ENCODE measurements around the gene XCR1. TPM values are rescaled to one million over a fixed set of nuclear protein-coding genes. Genes with fewer than 3 reads are reported as not detected.

Gene XCR1
- total RNA-seq, 4 donors from 2014 or later: not detected

DNA sequence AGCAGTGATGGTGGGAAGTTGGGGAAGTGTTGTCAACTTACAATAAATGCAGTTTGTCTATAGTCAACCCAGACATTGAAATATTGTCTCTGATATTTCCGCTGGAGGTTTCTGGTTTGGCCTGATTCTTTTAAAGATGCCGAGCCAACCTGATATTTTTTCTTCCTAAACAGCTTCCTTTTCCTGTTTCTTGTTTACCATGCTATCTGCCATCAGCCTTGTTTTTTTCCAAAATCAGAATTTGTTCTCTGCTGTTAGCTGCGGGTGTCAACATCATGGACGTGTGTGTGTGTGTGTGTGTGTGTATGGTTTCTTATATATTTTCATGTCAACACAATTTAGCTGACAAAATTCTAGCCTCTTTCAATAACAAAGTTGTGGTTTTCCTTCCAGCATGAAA lies 41.2 kb upstream of the XCR1 start:
- no peak for DNase-seq
- TF ChIP-seq, protein P1, sequence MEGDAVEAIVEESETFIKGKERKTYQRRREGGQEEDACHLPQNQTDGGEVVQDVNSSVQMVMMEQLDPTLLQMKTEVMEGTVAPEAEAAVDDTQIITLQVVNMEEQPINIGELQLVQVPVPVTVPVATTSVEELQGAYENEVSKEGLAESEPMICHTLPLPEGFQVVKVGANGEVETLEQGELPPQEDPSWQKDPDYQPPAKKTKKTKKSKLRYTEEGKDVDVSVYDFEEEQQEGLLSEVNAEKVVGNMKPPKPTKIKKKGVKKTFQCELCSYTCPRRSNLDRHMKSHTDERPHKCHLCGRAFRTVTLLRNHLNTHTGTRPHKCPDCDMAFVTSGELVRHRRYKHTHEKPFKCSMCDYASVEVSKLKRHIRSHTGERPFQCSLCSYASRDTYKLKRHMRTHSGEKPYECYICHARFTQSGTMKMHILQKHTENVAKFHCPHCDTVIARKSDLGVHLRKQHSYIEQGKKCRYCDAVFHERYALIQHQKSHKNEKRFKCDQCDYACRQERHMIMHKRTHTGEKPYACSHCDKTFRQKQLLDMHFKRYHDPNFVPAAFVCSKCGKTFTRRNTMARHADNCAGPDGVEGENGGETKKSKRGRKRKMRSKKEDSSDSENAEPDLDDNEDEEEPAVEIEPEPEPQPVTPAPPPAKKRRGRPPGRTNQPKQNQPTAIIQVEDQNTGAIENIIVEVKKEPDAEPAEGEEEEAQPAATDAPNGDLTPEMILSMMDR (IDR thresholded peaks at IDR 0.05): no peak
- no peak for TF ChIP-seq POLR2A (IDR thresholded peaks at IDR 0.05)
- Histone ChIP-seq H3K27me3 (no peaks in the 10 kb centered on the region), H3K27ac (no peak overlapping the region), H3K4me1 (peaks cover 0 to 3% (median 0%) of the 10 kb centered on the region in 4 donors), H3K4me3 (no peak overlapping the region), H3K36me3 (no peaks in the 10 kb centered on the region), H3K9me3 (no peaks in the 10 kb centered on the region)

DNA sequence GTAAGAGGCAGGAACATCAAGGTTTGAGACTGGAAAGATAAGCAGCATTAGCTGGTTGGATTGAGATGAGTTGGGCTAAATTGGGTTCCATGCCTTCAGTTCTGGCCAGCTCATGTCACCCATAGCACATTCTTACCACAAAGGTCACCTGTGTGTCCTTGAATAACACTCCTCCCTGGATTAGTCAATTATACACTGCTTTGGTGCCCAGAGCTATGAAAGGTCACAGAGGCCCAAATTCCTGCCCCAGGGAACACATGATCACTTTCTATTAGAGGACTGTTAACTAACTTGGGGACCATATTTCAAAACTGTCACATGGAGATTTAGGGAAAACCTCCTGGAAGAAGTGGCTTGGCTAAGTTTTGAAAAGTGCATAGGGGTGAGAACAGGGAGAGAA lies 40.1 kb upstream of the XCR1 start:
- Histone ChIP-seq H3K27me3 (no peaks in the 10 kb centered on the region), H3K27ac (peak overlapping the region in 3 of 4 donors; percentile 11 to 73 (median 37)), H3K9me3 (no peaks in the 10 kb centered on the region), H3K36me3 (no peaks in the 10 kb centered on the region), H3K4me1 (peaks cover 0 to 3% (median 0%) of the 10 kb centered on the region in 4 donors), H3K4me3 (no peak overlapping the region)
- DNase-seq: no peak
- TF ChIP-seq, protein P1 (IDR thresholded peaks at IDR 0.05): no peak
- no peak for TF ChIP-seq POLR2A (IDR thresholded peaks at IDR 0.05)

DNA sequence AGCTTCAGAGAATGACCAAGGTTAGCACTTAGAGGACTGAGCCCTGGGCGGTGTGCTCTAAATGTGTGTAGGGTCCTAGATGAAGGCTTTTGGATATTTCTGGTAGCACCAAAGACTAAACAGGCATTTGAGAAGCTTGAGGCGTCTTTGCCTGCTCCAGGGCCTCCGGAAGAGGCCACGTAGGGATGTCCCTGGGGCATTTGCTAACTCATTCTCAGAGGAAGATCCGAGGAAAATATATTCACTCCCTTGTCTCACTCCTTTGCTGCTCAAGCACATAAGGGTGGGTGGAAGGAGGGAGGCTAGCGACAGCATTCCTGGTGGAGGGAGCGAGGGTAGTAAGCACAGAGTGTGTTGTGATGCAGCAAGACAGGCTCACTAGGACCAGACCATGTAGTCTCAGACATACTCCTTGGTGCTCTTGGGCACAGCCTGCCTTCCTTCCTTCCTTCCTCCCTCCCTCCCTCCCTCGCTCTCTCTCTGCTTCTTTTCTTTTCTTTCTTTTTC lies 38.5 kb upstream of the XCR1 start:
- Histone ChIP-seq H3K9me3 (no peaks in the 10 kb centered on the region), H3K27ac (peak overlapping the region in 1 of 4 donors; percentile 44), H3K4me3 (no peak overlapping the region), H3K36me3 (no peaks in the 10 kb centered on the region), H3K4me1 (peaks cover 0 to 3% (median 0%) of the 10 kb centered on the region in 4 donors), H3K27me3 (no peaks in the 10 kb centered on the region)
- DNase-seq: no peak
- TF ChIP-seq, protein P1 (IDR thresholded peaks at IDR 0.05): no peak
- TF ChIP-seq POLR2A (IDR thresholded peaks at IDR 0.05): no peak

DNA sequence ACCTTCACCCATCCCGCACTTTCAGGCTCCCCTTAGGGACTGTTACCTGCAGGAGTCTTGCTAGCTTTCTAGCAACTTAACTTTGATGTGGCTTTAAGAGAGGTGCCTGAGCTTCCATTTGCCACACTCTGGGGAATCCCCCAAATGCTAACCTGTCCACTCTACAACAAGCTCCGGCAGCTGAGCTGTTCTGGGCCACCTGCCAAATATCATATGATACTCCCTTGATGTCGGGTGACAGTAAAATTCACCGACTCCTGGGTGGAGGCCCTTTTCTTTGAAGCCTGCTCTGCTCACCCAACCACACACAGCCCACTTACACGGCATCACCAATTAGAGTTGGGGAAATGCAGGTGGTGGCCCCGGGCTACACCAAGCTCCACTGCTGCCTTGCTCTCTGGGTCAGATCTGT lies 38.0 kb upstream of the XCR1 start:
- Histone ChIP-seq H3K9me3 (no peaks in the 10 kb centered on the region), H3K4me1 (peaks cover 0 to 3% (median 0%) of the 10 kb centered on the region in 4 donors), H3K27ac (peak overlapping the region in 2 of 4 donors; percentile 27 to 44), H3K4me3 (no peak overlapping the region), H3K27me3 (no peaks in the 10 kb centered on the region), H3K36me3 (no peaks in the 10 kb centered on the region)
- no peak for TF ChIP-seq POLR2A (IDR thresholded peaks at IDR 0.05)
- TF ChIP-seq, protein P1 (IDR thresholded peaks at IDR 0.05): no peak
- peak in 2 of 3 donors; percentile 65 to 77 for DNase-seq

DNA sequence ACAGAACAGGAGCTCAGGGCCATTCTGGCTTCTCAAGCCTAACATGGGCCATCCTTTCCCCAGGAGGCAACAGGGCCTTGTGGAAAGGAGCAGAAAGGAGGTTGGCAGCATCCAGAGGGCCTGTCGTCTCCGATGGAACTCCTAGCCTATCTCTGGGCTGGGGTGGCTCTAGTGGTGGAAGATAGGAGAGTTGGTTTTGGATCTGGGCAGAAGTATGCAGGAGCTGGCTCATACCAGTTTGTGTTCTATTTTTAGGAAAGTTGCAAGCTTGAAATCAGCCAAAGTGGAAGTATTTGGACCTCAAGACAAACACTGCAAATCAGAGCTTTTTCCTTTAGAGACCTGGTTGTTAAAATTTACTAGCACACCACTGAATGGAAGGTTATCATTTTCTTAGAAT lies 35.4 kb upstream of the XCR1 start:
- TF ChIP-seq POLR2A (IDR thresholded peaks at IDR 0.05): no peak
- TF ChIP-seq, protein P1 (IDR thresholded peaks at IDR 0.05): no peak
- no peaks in the 10 kb centered on the region for H3K9me3 ChIP-seq
- no peak overlapping the region for H3K4me3 ChIP-seq

DNA sequence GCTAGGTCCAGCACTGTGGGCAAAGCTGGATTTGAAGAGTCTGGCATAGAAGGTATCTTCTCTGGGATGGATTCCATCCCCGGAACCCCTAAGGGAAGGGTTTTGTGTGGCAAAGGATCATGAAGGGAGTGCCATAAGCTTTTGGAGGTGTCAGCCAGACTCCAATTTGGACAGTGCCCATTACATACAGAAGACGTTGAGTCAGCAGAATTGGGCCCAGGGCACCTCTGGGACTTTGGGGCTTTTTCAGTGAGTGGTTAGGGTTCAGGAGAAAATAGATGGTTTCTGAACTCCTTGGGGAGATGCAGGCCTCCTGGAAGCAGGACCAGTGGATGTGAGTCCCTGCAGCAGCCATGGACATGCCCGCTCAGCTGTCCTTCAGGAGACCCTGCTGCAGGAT lies 34.6 kb upstream of the XCR1 start:
- TF ChIP-seq POLR2A (IDR thresholded peaks at IDR 0.05): no peak
- TF ChIP-seq, protein P1 (IDR thresholded peaks at IDR 0.05): no peak
- H3K4me1 ChIP-seq: peaks cover 0 to 3% (median 0%) of the 10 kb centered on the region in 4 donors
- H3K27ac ChIP-seq: no peak overlapping the region
- H3K27me3 ChIP-seq: no peaks in the 10 kb centered on the region
- no peak overlapping the region for H3K4me3 ChIP-seq
- no peak for DNase-seq
- no peaks in the 10 kb centered on the region for H3K36me3 ChIP-seq
- no peaks in the 10 kb centered on the region for H3K9me3 ChIP-seq

More for the DNA sequence above, 35.4 kb upstream of the XCR1 start:
- H3K4me1 ChIP-seq: peaks cover 0 to 3% (median 0%) of the 10 kb centered on the region in 4 donors
- DNase-seq: no peak
- H3K27me3 ChIP-seq: no peaks in the 10 kb centered on the region
- no peak overlapping the region for H3K27ac ChIP-seq
- H3K36me3 ChIP-seq: no peaks in the 10 kb centered on the region
